ENCODE results near the gene PGAP6. TPM values are rescaled to one million over a fixed set of nuclear protein-coding genes. Genes with fewer than 3 reads are reported as not detected.

PGAP6 gene
- total RNA-seq, 4 donors from 2014 or later = 19.9 to 47.6 (median 24.3) TPM

GRCh38 chr16:426115-426905 is 44.5 kb upstream of the PGAP6 start:
- Histone ChIP-seq H3K9me3 (no peaks in the 10 kb centered on the region), H3K4me1 (peaks cover 0 to 64% (median 19%) of the 10 kb centered on the region in 3 donors), H3K4me3 (peak overlapping the region; percentile 80 to 87), H3K27ac (peak overlapping the region in 3 of 4 donors; percentile 88 to 98 (median 97)), H3K36me3 (peaks cover 0 to 15% of the 10 kb centered on the region in 2 donors), H3K27me3 (no peaks in the 10 kb centered on the region)
- TF ChIP-seq POLR2A (IDR thresholded peaks at IDR 0.05) (no peak), POLR2AphosphoS5 (IDR thresholded peaks at IDR 0.05) (no peak), CTCF (IDR thresholded peaks at IDR 0.05) (no peak), EP300 (IDR thresholded peaks at IDR 0.05) (no peak)
- ATAC-seq = peak; percentile 5
- no CpG with 5 or more reads among the region's 97 CpGs for WGBS, 2 donors (ENCODE audit: low coverage in 1 of 2)

- Histone ChIP-seq H3K4me3 (peak overlapping the region; percentile 80 to 87), H3K36me3 (peaks cover 0 to 13% of the 10 kb centered on the region in 2 donors), H3K4me1 (peaks cover 0 to 64% (median 19%) of the 10 kb centered on the region in 3 donors), H3K27ac (peak overlapping the region; percentile 81 to 98 (median 92)), H3K27me3 (no peaks in the 10 kb centered on the region), H3K9me3 (no peaks in the 10 kb centered on the region)
- ATAC-seq = peak; percentile 49
- no peak for TF ChIP-seq CTCF (IDR thresholded peaks at IDR 0.05)
- no peak for TF ChIP-seq POLR2AphosphoS5 (IDR thresholded peaks at IDR 0.05)
- no peak for TF ChIP-seq POLR2A (IDR thresholded peaks at IDR 0.05)
- TF ChIP-seq EP300 (IDR thresholded peaks at IDR 0.05) = no peak
- WGBS, 2 donors (ENCODE audit: low coverage in 1 of 2) = no CpG with 5 or more reads among the region's 63 CpGs
Measured at GRCh38 chr16:425740-426114, 43.9 kb upstream of the PGAP6 start.

GRCh38 chr16:425082-425718 is 43.4 kb upstream of the PGAP6 start, which contains the start of gene RAB11FIP3:
Gene RAB11FIP3, plus strand, starts transcription at chr16:425649. Its CDS starts 358 bp downstream, at chr16:426007.
- Histone ChIP-seq H3K9me3 (no peaks in the 10 kb centered on the region), H3K4me1 (peaks cover 0 to 62% (median 19%) of the 10 kb centered on the region in 3 donors), H3K27ac (peak within 1 kb of the TSS; percentile 81 to 98 (median 92)), H3K27me3 (no peaks in the 10 kb centered on the region), H3K4me3 (peak within 1 kb of the TSS; percentile 80 to 87), H3K36me3 (peaks cover 0 to 8% of the 10 kb centered on the region in 2 donors)
- no CpG with 5 or more reads among the region's 77 CpGs for WGBS, 2 donors (ENCODE audit: low coverage in 1 of 2)
- peak; percentile 69 to 79 for TF ChIP-seq POLR2A (IDR thresholded peaks at IDR 0.05)
- TF ChIP-seq CTCF (IDR thresholded peaks at IDR 0.05) = peak in 2 of 4 experiments; percentile 21 to 54
- TF ChIP-seq POLR2AphosphoS5 (IDR thresholded peaks at IDR 0.05) = peak; percentile 76
- peak; percentile 47 for TF ChIP-seq EP300 (IDR thresholded peaks at IDR 0.05)
- peak; percentile 84 for ATAC-seq

GRCh38 chr16:424623-425081 is 42.9 kb upstream of the PGAP6 start:
- ATAC-seq = peak; percentile 29
- H3K9me3 ChIP-seq = no peaks in the 10 kb centered on the region
- peak overlapping the region; percentile 81 to 98 (median 92) for H3K27ac ChIP-seq
- peaks cover 0 to 3% of the 10 kb centered on the region in 2 donors for H3K36me3 ChIP-seq
- peaks cover 0 to 57% (median 19%) of the 10 kb centered on the region in 3 donors for H3K4me1 ChIP-seq
- H3K27me3 ChIP-seq = no peaks in the 10 kb centered on the region
- TF ChIP-seq EP300 (IDR thresholded peaks at IDR 0.05) (no peak), POLR2AphosphoS5 (IDR thresholded peaks at IDR 0.05) (no peak), POLR2A (IDR thresholded peaks at IDR 0.05) (no peak), CTCF (IDR thresholded peaks at IDR 0.05) (no peak)
- peak overlapping the region; percentile 60 to 80 for H3K4me3 ChIP-seq
- 10% methylated on average over 5 of the region's 31 CpGs; no CpG with 5 or more reads in 1 of the 2 donors for WGBS, 2 donors (ENCODE audit: low coverage in 1 of 2)
